ENCODE data around the gene CEMIP. TPM values are rescaled to one million over a fixed set of nuclear protein-coding genes. Genes with fewer than 3 reads are reported as not detected.

The CEMIP gene
- total and polyA plus RNA-seq, 2 of the 8 experiments (the other 6 are each of a cell fraction or from before 2014, with no cell fraction given) = 0.11 to 0.60 TPM

- Histone ChIP-seq H3K23ac (ENCODE audit: insufficient read length) (no peak overlapping the region), H2AK5ac (ENCODE audit: low read depth, low read length) (no peak overlapping the region), H3K4me2 (ENCODE audit: insufficient read depth in 1 of 2, low read depth in 2 of 2, low read length in 2 of 2) (no peak overlapping the region), H4K20me1 (replicated peaks in 1 of 2; ENCODE audit: control insufficient read depth in 1 of 2, insufficient read depth in 2 of 2, low read length in 2 of 2) (no peaks in the 10 kb centered on the region), H2BK120ac (replicated peaks; ENCODE audit: low read depth, low read length) (no peak overlapping the region), H2AFZ (ENCODE audit: low read length) (no peak overlapping the region), H2BK12ac (ENCODE audit: low read depth, low read length) (no peak overlapping the region), H4K5ac (ENCODE audit: insufficient read length, low read depth, low read length) (no peak overlapping the region), H3K9me3 (ENCODE audit: insufficient read depth in 2 of 2, low read depth in 1 of 2, low read length in 1 of 2) (no peaks in the 10 kb centered on the region), H3K56ac (replicated peaks; ENCODE audit: insufficient read length, low read depth, low read length) (no peak overlapping the region), H3K79me2 (ENCODE audit: control insufficient read depth in 1 of 2, insufficient read depth in 2 of 2, low read length in 2 of 2) (no peaks in the 10 kb centered on the region), H3K9ac (replicated peaks in 1 of 4; ENCODE audit: extremely low read depth in 1 of 4, low read depth in 3 of 4, low read length in 3 of 4) (no peak overlapping the region), H4K8ac (ENCODE audit: extremely low read depth, insufficient read depth, low read length) (no peak overlapping the region), H2BK15ac (ENCODE audit: low read length) (no peak overlapping the region), H3K4me1 (replicated peaks in 1 of 4; ENCODE audit: control insufficient read depth in 3 of 4, insufficient read depth in 4 of 4, low read length in 3 of 4) (no peaks in the 10 kb centered on the region), H4K91ac (replicated peaks; ENCODE audit: insufficient read length, low read length) (no peak overlapping the region), H3K4me3 (ENCODE audit: extremely low read depth in 1 of 4, insufficient read depth in 2 of 4, low read depth in 3 of 4, low read length in 4 of 4) (no peak overlapping the region), H3K4ac (replicated peaks; ENCODE audit: insufficient read length, low read depth, low read length) (no peak overlapping the region), H3K23me2 (ENCODE audit: low read depth, low read length) (no peaks in the 10 kb centered on the region), H3K14ac (ENCODE audit: insufficient read length) (no peak overlapping the region), H3K79me1 (ENCODE audit: low read depth, low read length) (no peaks in the 10 kb centered on the region), H2BK20ac (ENCODE audit: low read length) (no peak overlapping the region), H2BK5ac (ENCODE audit: low read depth, low read length) (no peak overlapping the region), H3K27me3 (replicated peaks in 1 of 4; ENCODE audit: control insufficient read depth in 3 of 4, extremely low read depth in 1 of 4, insufficient read depth in 3 of 4, low read length in 3 of 4) (no peaks in the 10 kb centered on the region; a peak in 1 of 7 replicates), H3K18ac (ENCODE audit: extremely low read depth, low read length) (no peak overlapping the region), H3K36me3 (ENCODE audit: control insufficient read depth in 2 of 4, insufficient read depth in 4 of 4, low read length in 3 of 4) (no peaks in the 10 kb centered on the region), H3K27ac (ENCODE audit: low read depth, low read length) (no peak overlapping the region)
- ChIA-PET POLR2A (ENCODE audit: partially characterized antibody) (no interaction called here), CTCF (ENCODE audit: partially characterized antibody) (interaction anchor here (1.3 to 5.0 kb wide), 6 partner anchors 9 to 77 kb away, joined by 3 to 28 read pairs (median 4); no protein-coding TSS in a partner anchor)
- TF ChIP-seq TAF1 (IDR thresholded peaks at IDR 0.05; ENCODE audit: low read depth, low read length) = no peak
- no peak for TF ChIP-seq RBBP5 (IDR thresholded peaks at IDR 0.05; ENCODE audit: borderline replicate concordance, low read depth, low read length)
- TF ChIP-seq ATF3 (IDR thresholded peaks at IDR 0.05; ENCODE audit: insufficient read depth, low read depth, low read length) = no peak
- TF ChIP-seq ASH2L (IDR thresholded peaks at IDR 0.05; ENCODE audit: low read length) = no peak
- 92% methylated on average over 6 of the region's 6 CpGs; no CpG with 5 or more reads in 1 of the 2 experiments for WGBS, 2 experiments (ENCODE audit: extremely low coverage in 1 of 2, insufficient coverage in 1 of 2, insufficient read length in 1 of 2, insufficient replicate concordance in 2 of 2, low coverage in 1 of 2, low lambda C conversion rate in 2 of 2, missing lambda C conversion rate in 1 of 2)
- DNase-seq (ENCODE audit: low read depth in 1 of 2, low spot score in 2 of 2) = no peak
- no peak for FAIRE-seq
Measured at GRCh38 chr15:80923668-80924067, 144.5 kb downstream of the CEMIP start.
